HepG2 (cell line): ENCODE results near the gene HSPA1A. TPM values are rescaled to one million over a fixed set of nuclear protein-coding genes. Genes with fewer than 3 reads are reported as not detected.

ENCODE experiments used
- ATAC-seq: fragments of 200-7000 bp; cut with Tn5 transposase; 3 replicates; pipeline ENCODE4 v1.9.1; 2020; ENCODE audit warnings: mild to moderate bottlenecking, moderate library complexity
- BruUV-seq: library from RNA; stranded (reverse); fragments of 400-500 nt; replicated peaks from 2 replicates; lab custom pipeline; 2021; lab: Mats Ljungman, UMichigan
- CTCF ChIA-PET: fragments of 300-600 bp; formaldehyde crosslinking; extraction: SDS; loops from one replicate; lab custom pipeline; 2021; ENCODE audit warnings: low total read pairs, inconsistent platforms, low intra/inter-chr PET ratio; lab: Yijun Ruan, JAX
- POLR2A ChIA-PET: fragments of 350-600 bp; sonication (Branson Sonifier 250); formaldehyde crosslinking; loops from one replicate; lab custom pipeline; 2020; ENCODE audit warnings: antibody characterized with exemption, inconsistent platforms; lab: Yijun Ruan, JAX
- DNase-seq: peaks from one replicate; pipeline ENCODE4 v3.0.0-alpha.2; 2015; ENCODE audit warnings: low spot score
- FAIRE-seq: peaks from 3 replicates; lab custom pipeline; 2011; peaks lifted over from hg19 to GRCh38; lab: Jason Lieb, UNC
- H2AFZ ChIP-seq: one replicate; pipeline ENCODE4 v1.6.1; 2011; ENCODE audit warnings: low read length, inconsistent platforms
- H3K27ac ChIP-seq: fragments of 300-600 bp; 3 replicates; pipeline ENCODE4 v1.8.0; 2011; ENCODE audit warnings: mixed run types, mild to moderate bottlenecking, mixed read lengths, low read length, inconsistent platforms; ENCODE audit not compliant: insufficient read depth; ENCODE audit errors: extremely low read length
- H3K27me3 ChIP-seq, 2 experiments: fragments of 200-600 bp in 1 of 2; 2 replicates in 1 of 2; 3 replicates in 1 of 2; pipeline versions ENCODE4 v1.6.0 to v1.8.0; 2011; ENCODE audit warnings: low read length in 2 of 2, mild to moderate bottlenecking in 2 of 2, moderate library complexity in 2 of 2, inconsistent platforms in 1 of 2; ENCODE audit not compliant: insufficient read depth in 2 of 2, control insufficient read depth in 1 of 2
- H3K36me3 ChIP-seq, 2 experiments: fragments of 200-600 bp in 1 of 2; replicated peaks in 1 of 2; 2 replicates in 1 of 2; 3 replicates in 1 of 2; pipeline versions ENCODE4 v1.5.1 to v1.8.0; 2011; ENCODE audit warnings: low read length in 2 of 2, inconsistent platforms in 1 of 2; ENCODE audit not compliant: insufficient read depth in 2 of 2, control insufficient read depth in 1 of 2
- H3K4me1 ChIP-seq: 2 replicates; pipeline ENCODE4 v1.5.1; 2012; ENCODE audit warnings: low read length, inconsistent platforms; ENCODE audit not compliant: insufficient read depth
- H3K4me2 ChIP-seq: 2 replicates; pipeline ENCODE4 v1.6.0; 2011; ENCODE audit warnings: low read depth, low read length, inconsistent platforms
- H3K4me3 ChIP-seq, 3 experiments: fragments of 200-600 bp in 1 of 3; sonication (generic), shearing (Covaris generic) in 1 of 3; replicated peaks in 1 of 3; 2 replicates each; pipeline ENCODE4 v1.5.1; 2011 to 2016; ENCODE audit warnings: low read length in 3 of 3, inconsistent platforms in 2 of 3, low read depth in 2 of 3, mild to moderate bottlenecking in 2 of 3, control low read depth in 1 of 3, mixed read lengths in 1 of 3; ENCODE audit not compliant: insufficient read depth in 1 of 3
- H3K79me2 ChIP-seq: one replicate; pipeline ENCODE4 v1.6.1; 2011; ENCODE audit warnings: low read length, inconsistent platforms; ENCODE audit not compliant: insufficient read depth
- H3K9ac ChIP-seq: 2 replicates; pipeline ENCODE4 v1.6.0; 2011; ENCODE audit warnings: mild to moderate bottlenecking, low read depth, low read length, inconsistent platforms; ENCODE audit not compliant: insufficient read depth
- H3K9me3 ChIP-seq: 2 replicates; pipeline ENCODE4 v1.5.1; 2012; ENCODE audit warnings: mild to moderate bottlenecking, low read length
- H4K20me1 ChIP-seq: 2 replicates; pipeline ENCODE4 v1.6.0; 2011; ENCODE audit warnings: inconsistent platforms, mild to moderate bottlenecking, low read length, moderate library complexity; ENCODE audit not compliant: insufficient read depth
- ARID4A ChIP-seq: sonication (generic); formaldehyde crosslinking; IDR thresholded peaks from 2 replicates; pipeline ENCODE4 v1.5.0; 2020; ENCODE audit warnings: mild to moderate bottlenecking, missing genetic modification reagents, borderline replicate concordance
- FOXC1 ChIP-seq: sonication (generic); formaldehyde crosslinking; IDR thresholded peaks from 2 replicates; pipeline ENCODE4 v1.8.0; 2022; ENCODE audit warnings: mild to moderate bottlenecking, missing genetic modification reagents, borderline replicate concordance
- GFI1 ChIP-seq: sonication (generic); formaldehyde crosslinking; IDR thresholded peaks from 2 replicates; pipeline ENCODE4 v1.5.0; 2020; ENCODE audit warnings: missing genetic modification reagents, mild to moderate bottlenecking, borderline replicate concordance
- HNF1A ChIP-seq, 2 experiments: sonication (generic) in 1 of 2; formaldehyde crosslinking in 1 of 2; IDR thresholded peaks; 2 replicates each; pipeline versions ENCODE4 v1.4.0 to v1.6.1; 2016 to 2020; ENCODE audit warnings: borderline replicate concordance in 1 of 2, low read depth in 1 of 2, mild to moderate bottlenecking in 1 of 2, missing genetic modification reagents in 1 of 2
- HNF4A ChIP-seq: sonication (generic); formaldehyde crosslinking; IDR thresholded peaks from 2 replicates; pipeline ENCODE4 v1.4.0; 2020; ENCODE audit warnings: missing genetic modification reagents
- HNRNPK ChIP-seq: fragments of 200-400 bp; formaldehyde crosslinking; IDR thresholded peaks from 2 replicates; pipeline ENCODE4 v1.6.1; 2018; ENCODE audit warnings: low read length, low read depth, moderate library complexity, mild to moderate bottlenecking; ENCODE audit not compliant: poor library complexity, severe bottlenecking
- KDM5B ChIP-seq: sonication (generic); formaldehyde crosslinking; IDR thresholded peaks from 2 replicates; pipeline ENCODE4 v1.4.0; 2020; ENCODE audit warnings: missing genetic modification reagents, mild to moderate bottlenecking, borderline replicate concordance
- RXRB ChIP-seq: IDR thresholded peaks from 2 replicates; pipeline ENCODE4 v1.6.1; 2016; ENCODE audit warnings: borderline replicate concordance, missing genetic modification reagents, missing compliant biosample characterization
- ZNF44 ChIP-seq: sonication (generic); formaldehyde crosslinking; IDR thresholded peaks from 2 replicates; pipeline ENCODE4 v1.5.1; 2020; ENCODE audit warnings: mild to moderate bottlenecking, missing genetic modification reagents
- ZNF766 ChIP-seq: sonication (generic); formaldehyde crosslinking; IDR thresholded peaks from 2 replicates; pipeline ENCODE4 v1.5.0; 2020; ENCODE audit warnings: missing genetic modification reagents, borderline replicate concordance
- WGBS: methylation state at CpG from one replicate; pipeline ENCODE4 v1.1.6; 2017; ENCODE audit warnings: low lambda C conversion rate; 5-methylcytosine and 5-hydroxymethylcytosine counted together
- in situ Hi-C: cut with HindIII; loops from 2 replicates; pipeline ENCODE4 v1.10.0; 2017; ENCODE audit warnings: low pct_unique_long_range_greater_than_20kb; ENCODE audit not compliant: extremely low pct_ligation_motif_present
- intact Hi-C: fragments of 100-400 bp; cut with micrococcal nuclease; formaldehyde crosslinking; loops from one replicate; pipeline ENCODE4 v1.10.0; 2022; ENCODE audit not compliant: unreplicated experiment
- polyA plus RNA-seq, 8 experiments: library from polyadenylated mRNA; depleted of rRNA in 3 of 8; stranded (reverse) in 7 of 8; unstranded in 1 of 8; fragments of >200 nt; fragmentation: Illumina TruSeq in 4 of 8; extraction: Trizol in 4 of 8; gene quantifications; 2 replicates each; pipeline versions ENCODE4 v1.2.1 to v1.2.3, GENCODE V29; 2011 to 2016; ENCODE audit warnings: low read depth in 4 of 8, missing spikeins in 1 of 8, mixed read lengths in 1 of 8; ENCODE audit not compliant: insufficient read depth in 1 of 8
- total RNA-seq, 5 experiments: library from RNA; depleted of rRNA; stranded (reverse); fragments of >200 nt; fragmentation: Illumina TruSeq; extraction: Trizol; gene quantifications; 2 replicates each; pipeline ENCODE4 v1.2.3, GENCODE V29; 2016; ENCODE audit warnings: low read depth in 1 of 5

HSPA1A gene
- total and polyA plus RNA-seq, 2 of the 13 experiments (the other 11 are each of a cell fraction or from before 2014, with no cell fraction given), result 44.5 to 85.0 TPM

DNA sequence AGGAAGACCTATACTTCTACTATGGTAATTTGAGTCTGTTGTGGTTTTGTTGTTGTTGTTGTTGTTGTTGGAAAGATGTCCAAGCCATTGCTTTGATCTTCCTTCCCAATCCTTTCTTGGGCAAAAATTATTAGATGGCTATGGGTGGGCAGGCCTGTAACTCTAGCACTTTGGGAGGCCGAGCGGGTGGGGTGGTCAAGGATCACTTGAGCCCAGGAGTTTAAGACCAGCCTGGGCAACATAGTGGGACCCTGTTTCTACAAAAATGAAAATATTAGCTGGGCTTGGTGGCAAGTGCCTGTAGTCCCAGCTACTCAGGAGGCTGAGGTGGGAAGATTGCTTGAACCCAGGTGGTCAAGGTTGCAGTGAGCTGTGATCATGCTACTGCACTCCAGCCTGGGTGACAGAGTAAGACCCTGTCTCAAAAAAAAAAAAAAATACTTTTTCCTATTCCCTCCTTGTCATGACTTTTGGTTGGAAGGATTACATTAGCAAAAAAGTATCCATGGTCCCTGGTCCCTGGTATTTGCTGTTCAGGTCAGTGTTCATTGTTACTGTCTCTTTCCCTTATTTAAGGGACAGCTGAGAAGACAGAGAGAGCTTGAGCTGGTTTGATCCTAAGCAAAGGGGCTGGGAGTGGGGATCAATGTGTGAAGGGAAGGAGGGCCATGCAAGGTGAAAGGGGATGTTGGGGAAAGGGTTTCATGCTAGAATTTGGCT is 35.6 kb downstream of the HSPA1A start (continued):
- TF ChIP-seq HNF1A (IDR thresholded peaks at IDR 0.05; ENCODE audit: low read depth) (no peak), HNF1A (CRISPR knock-in tag; IDR thresholded peaks at IDR 0.05; ENCODE audit: borderline replicate concordance) (no peak)

DNA sequence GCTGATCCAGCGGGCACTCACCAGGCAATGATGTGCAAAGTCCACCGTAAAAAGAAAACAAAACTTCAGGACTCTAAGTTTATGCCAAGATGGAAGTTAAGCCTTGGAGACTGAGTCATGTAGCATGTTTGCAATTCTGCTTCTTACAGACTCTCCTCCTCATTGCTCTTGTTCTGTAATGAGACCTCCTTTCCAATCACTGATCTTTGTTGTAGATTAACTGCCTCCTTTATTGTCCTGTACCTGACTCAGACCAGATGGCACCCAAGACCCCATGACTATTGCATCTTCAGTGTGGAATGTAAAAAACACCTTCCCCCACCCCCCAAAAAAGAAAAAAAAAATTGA is 36.1 kb downstream of the HSPA1A start:
- TF ChIP-seq RXRB (CRISPR knock-in tag) (no peak), ARID4A (CRISPR knock-in tag) (peak; percentile 16; the same call in 1 of the 2 replicates), GFI1 (0 out of 2 replicates have a peak, but pooled peaks have one; percentile 37), ZNF766 (no peak), KDM5B (no peak), ZNF44 (CRISPR knock-in tag) (no peak), FOXC1 (CRISPR knock-in tag) (no peak), HNRNPK (peak; percentile 29), HNF4A (CRISPR knock-in tag) (peak; percentile 52)
- FAIRE-seq (no peak), DNase-seq (no peak), ATAC-seq (peak; percentile 9)
- peak overlapping the region; percentile 48 for H3K4me2 ChIP-seq
- POLR2A ChIA-PET, result interaction anchor here (3.1 to 5.9 kb wide), 2 partner anchors 13 to 15 kb away, joined by 52 to 93 read pairs; partner anchors contain the start of gene NEU1
- H3K9ac ChIP-seq, result peak overlapping the region; percentile 8
- H3K4me1 ChIP-seq, result peaks cover 35% of the 10 kb centered on the region
- no peaks in the 10 kb centered on the region for H3K27me3 ChIP-seq
- H3K9me3 ChIP-seq, result no peaks in the 10 kb centered on the region
- CTCF ChIA-PET, result no interaction called here
- intact Hi-C loops, result no loop called here
- WGBS, result 9% methylated on average over 2 of the region's 2 CpGs
- no peaks in the 10 kb centered on the region for H4K20me1 ChIP-seq
- peak overlapping the region; percentile 43 for H3K27ac ChIP-seq
- H3K4me3 ChIP-seq, result no peak overlapping the region
- in situ Hi-C loops, result no loop called here
- BruUV-seq, result no TSS peak
- no peaks in the 10 kb centered on the region for H3K79me2 ChIP-seq
- H2AFZ ChIP-seq, result peak overlapping the region; percentile 43
- no peaks in the 10 kb centered on the region for H3K36me3 ChIP-seq
